Neuronal stem cell (in vitro differentiated cells): ENCODE data around the gene TMEM179.

Experiments
- DNase-seq: peaks from one replicate; pipeline ENCODE4 v3.0.0-alpha.2; 2013; ENCODE audit warnings: low spot score
- H2AFZ ChIP-seq: one replicate; pipeline ENCODE4 v1.6.1; 2013; ENCODE audit warnings: mild to moderate bottlenecking, low read length, inconsistent platforms
- H2AK5ac ChIP-seq: 2 replicates; pipeline ENCODE4 v1.6.1; 2013; ENCODE audit warnings: low read depth, mild to moderate bottlenecking, inconsistent platforms, low read length, moderate library complexity, mixed read lengths
- H2BK120ac ChIP-seq: 2 replicates; pipeline ENCODE4 v1.6.1; 2013; ENCODE audit warnings: low read depth, mild to moderate bottlenecking, inconsistent platforms, low read length, moderate library complexity, mixed read lengths
- H2BK12ac ChIP-seq: one replicate; pipeline ENCODE4 v1.6.1; 2013; ENCODE audit warnings: low read length, inconsistent platforms
- H2BK15ac ChIP-seq: 2 replicates; pipeline ENCODE4 v1.6.1; 2013; ENCODE audit warnings: mild to moderate bottlenecking, low read length, inconsistent platforms, mixed read lengths
- H2BK5ac ChIP-seq: one replicate; pipeline ENCODE4 v1.6.1; 2013; ENCODE audit warnings: inconsistent platforms, mild to moderate bottlenecking, low read length, moderate library complexity
- H3K14ac ChIP-seq: one replicate; pipeline ENCODE4 v1.6.1; 2013; ENCODE audit warnings: low read length, inconsistent platforms
- H3K18ac ChIP-seq: 2 replicates; pipeline ENCODE4 v1.6.1; 2013; ENCODE audit warnings: low read length, inconsistent platforms
- H3K23ac ChIP-seq: 2 replicates; pipeline ENCODE4 v1.6.1; 2013; ENCODE audit warnings: low read depth, mild to moderate bottlenecking, mixed read lengths, low read length, inconsistent platforms; ENCODE audit not compliant: poor library complexity
- H3K27ac ChIP-seq: replicated peaks from 3 replicates; pipeline ENCODE4 v1.5.1; 2013; ENCODE audit warnings: low read length, inconsistent platforms
- H3K27me3 ChIP-seq, 3 experiments: 2 replicates each; pipeline ENCODE4 v1.6.1; 2013; ENCODE audit warnings: low read length in 3 of 3, mild to moderate bottlenecking in 2 of 3, inconsistent platforms in 1 of 3, low read depth in 1 of 3, mixed read lengths in 1 of 3, moderate library complexity in 1 of 3; ENCODE audit not compliant: control insufficient read depth in 3 of 3, insufficient read depth in 3 of 3
- H3K36me3 ChIP-seq, 2 donors: replicated peaks in 1 of 2; 2 replicates each; pipeline ENCODE4 v1.6.1; 2013; ENCODE audit warnings: low read length in 2 of 2; ENCODE audit not compliant: control insufficient read depth in 2 of 2, insufficient read depth in 2 of 2
- H3K4ac ChIP-seq: 2 replicates; pipeline ENCODE4 v1.6.1; 2013; ENCODE audit warnings: inconsistent platforms, mild to moderate bottlenecking, low read length, moderate library complexity
- H3K4me1 ChIP-seq, 2 donors: 1 replicate in 1 of 2; 2 replicates in 1 of 2; pipeline ENCODE4 v1.6.1; 2013; ENCODE audit warnings: low read length in 2 of 2, low read depth in 1 of 2; ENCODE audit not compliant: control insufficient read depth in 2 of 2, insufficient read depth in 1 of 2
- H3K4me2 ChIP-seq: one replicate; pipeline ENCODE4 v1.6.1; 2013; ENCODE audit warnings: mild to moderate bottlenecking, low read length, inconsistent platforms; ENCODE audit not compliant: insufficient read depth, poor library complexity, severe bottlenecking
- H3K4me3 ChIP-seq, 2 donors: 2 replicates each; pipeline ENCODE4 v1.5.1; 2013; ENCODE audit warnings: low read length in 2 of 2, mild to moderate bottlenecking in 2 of 2, inconsistent platforms in 1 of 2, moderate library complexity in 1 of 2
- H3K79me1 ChIP-seq: one replicate; pipeline ENCODE4 v1.6.1; 2013; ENCODE audit warnings: low read depth, mild to moderate bottlenecking, inconsistent platforms, low read length, moderate library complexity
- H3K9ac ChIP-seq: one replicate; pipeline ENCODE4 v1.6.1; 2013; ENCODE audit warnings: mild to moderate bottlenecking, low read depth, low read length, inconsistent platforms; ENCODE audit not compliant: poor library complexity
- H3K9me3 ChIP-seq, 2 donors: replicated peaks in 1 of 2; 2 replicates each; pipeline versions ENCODE3 to v1.6.1; 2013; ENCODE audit warnings: low read length in 2 of 2, mild to moderate bottlenecking in 2 of 2, inconsistent platforms in 1 of 2, low read depth in 1 of 2, mixed read lengths in 1 of 2, moderate library complexity in 1 of 2; ENCODE audit not compliant: control insufficient read depth in 2 of 2, insufficient read depth in 1 of 2
- H4K8ac ChIP-seq: one replicate; pipeline ENCODE4 v1.6.1; 2013; ENCODE audit warnings: low read depth, mild to moderate bottlenecking, inconsistent platforms, low read length, moderate library complexity
- H4K91ac ChIP-seq: one replicate; pipeline ENCODE4 v1.6.1; 2013; ENCODE audit warnings: low read length, low read depth, mild to moderate bottlenecking, inconsistent platforms; ENCODE audit not compliant: poor library complexity
- WGBS, 2 donors: extraction: QIAGEN DNeasy Blood & Tissue Kit; methylation state at CpG; one replicate each; pipeline ENCODE4 v1.1.7; 2013; ENCODE audit warnings: missing lambda C conversion rate in 2 of 2, mixed read lengths in 1 of 2; ENCODE audit not compliant: insufficient read length in 2 of 2, insufficient replicate concordance in 1 of 2; ENCODE audit errors: extremely low coverage in 2 of 2; 5-methylcytosine and 5-hydroxymethylcytosine counted together

The TMEM179 gene

GRCh38 chr14:104592785-104593184 is 11.8 kb downstream of the TMEM179 start:
- DNase-seq = no peak
- H2BK120ac ChIP-seq = no peak overlapping the region
- H3K79me1 ChIP-seq = peaks cover 2% of the 10 kb centered on the region
- H3K4ac ChIP-seq = no peak overlapping the region
- peak overlapping the region; percentile 56 for H4K8ac ChIP-seq
- H3K18ac ChIP-seq = peak overlapping the region; percentile 71
- H3K4me3 ChIP-seq = no peak overlapping the region
- H3K27me3 ChIP-seq = peaks cover 0 to 22% (median 3%) of the 10 kb centered on the region in 3 experiments
- H3K14ac ChIP-seq = no peak overlapping the region
- H2AFZ ChIP-seq = no peak overlapping the region
- H2BK15ac ChIP-seq = no peak overlapping the region
- WGBS, 2 donors = no CpG with 5 or more reads among the region's 8 CpGs
- H4K91ac ChIP-seq = no peak overlapping the region
- peaks cover 2 to 8% of the 10 kb centered on the region in 2 donors for H3K4me1 ChIP-seq
- no peak overlapping the region for H3K4me2 ChIP-seq
- peak overlapping the region; percentile 53 for H2BK5ac ChIP-seq
- H3K36me3 ChIP-seq = no peaks in the 10 kb centered on the region
- H2AK5ac ChIP-seq = peak overlapping the region; percentile 84
- H3K9me3 ChIP-seq = peaks cover 0 to 2% of the 10 kb centered on the region in 2 donors
- peak overlapping the region; percentile 85 for H3K9ac ChIP-seq
- H3K23ac ChIP-seq = peak overlapping the region; percentile 93
- H3K27ac ChIP-seq = no peak overlapping the region
- H2BK12ac ChIP-seq = peak overlapping the region; percentile 31

- Histone ChIP-seq H3K79me1 (peaks cover 2% of the 10 kb centered on the region), H3K27me3 (peaks cover 0 to 25% (median 3%) of the 10 kb centered on the region in 3 experiments)
Measured at GRCh38 chr14:104592292-104592672, 12.3 kb downstream of the TMEM179 start.

GRCh38 chr14:104591506-104592291 is 12.9 kb downstream of the TMEM179 start:
- no peak overlapping the region for H4K8ac ChIP-seq
- H2AK5ac ChIP-seq = peak overlapping the region; percentile 66
- H2BK12ac ChIP-seq = peak overlapping the region; percentile 49
- H2BK15ac ChIP-seq = no peak overlapping the region
- no peak overlapping the region for H2AFZ ChIP-seq
- H3K18ac ChIP-seq = peak overlapping the region; percentile 52
- peaks cover 2 to 8% of the 10 kb centered on the region in 2 donors for H3K4me1 ChIP-seq
- H3K27me3 ChIP-seq = peaks cover 0 to 27% (median 3%) of the 10 kb centered on the region in 3 experiments
- peaks cover 0 to 2% of the 10 kb centered on the region in 2 donors for H3K9me3 ChIP-seq
- DNase-seq = no peak
- peak overlapping the region in 1 of 2 donors; percentile 32 for H3K4me3 ChIP-seq
- no CpG with 5 or more reads among the region's 26 CpGs for WGBS, 2 donors
- H3K79me1 ChIP-seq = peaks cover 2% of the 10 kb centered on the region
- peak overlapping the region; percentile 73 for H3K14ac ChIP-seq
- no peak overlapping the region for H2BK5ac ChIP-seq
- H3K23ac ChIP-seq = no peak overlapping the region
- no peak overlapping the region for H3K27ac ChIP-seq
- no peak overlapping the region for H4K91ac ChIP-seq
- no peak overlapping the region for H3K4ac ChIP-seq
- H3K9ac ChIP-seq = no peak overlapping the region
- H3K4me2 ChIP-seq = no peak overlapping the region
- H2BK120ac ChIP-seq = peak overlapping the region; percentile 36
- H3K36me3 ChIP-seq = no peaks in the 10 kb centered on the region

More at GRCh38 chr14:104592292-104592672, 12.3 kb downstream of the TMEM179 start:
- peak overlapping the region; percentile 85 for H3K9ac ChIP-seq
- H4K8ac ChIP-seq = peak overlapping the region; percentile 56
- H3K36me3 ChIP-seq = no peaks in the 10 kb centered on the region
- peak overlapping the region in 1 of 2 donors; percentile 32 for H3K4me3 ChIP-seq
- peak overlapping the region; percentile 53 for H2BK5ac ChIP-seq
- no peak overlapping the region for H3K27ac ChIP-seq
- no peak for DNase-seq
- peak overlapping the region; percentile 73 for H3K14ac ChIP-seq
- H2BK12ac ChIP-seq = peak overlapping the region; percentile 49
- H3K18ac ChIP-seq = no peak overlapping the region
- H3K4me2 ChIP-seq = no peak overlapping the region
- H2BK15ac ChIP-seq = no peak overlapping the region
- peak overlapping the region; percentile 93 for H3K23ac ChIP-seq
- no peak overlapping the region for H3K4ac ChIP-seq
- no peak overlapping the region for H2BK120ac ChIP-seq
- H2AFZ ChIP-seq = no peak overlapping the region
- H2AK5ac ChIP-seq = no peak overlapping the region
- H3K9me3 ChIP-seq = peaks cover 0 to 2% of the 10 kb centered on the region in 2 donors
- H4K91ac ChIP-seq = no peak overlapping the region
- peaks cover 2 to 8% of the 10 kb centered on the region in 2 donors for H3K4me1 ChIP-seq
- WGBS, 2 donors = no CpG with 5 or more reads among the region's 3 CpGs

GRCh38 chr14:104591031-104591430 is 13.5 kb downstream of the TMEM179 start:
- Histone ChIP-seq H2BK120ac (no peak overlapping the region), H3K9ac (no peak overlapping the region), H3K79me1 (peaks cover 2% of the 10 kb centered on the region), H3K4ac (no peak overlapping the region), H3K9me3 (peaks cover 0 to 2% of the 10 kb centered on the region in 2 donors), H2AFZ (no peak overlapping the region), H3K4me2 (no peak overlapping the region), H2AK5ac (no peak overlapping the region), H2BK15ac (no peak overlapping the region), H4K91ac (no peak overlapping the region), H3K36me3 (no peaks in the 10 kb centered on the region), H3K4me3 (no peak overlapping the region), H4K8ac (no peak overlapping the region), H2BK12ac (peak overlapping the region; percentile 16), H3K27me3 (peaks cover 0 to 31% (median 3%) of the 10 kb centered on the region in 3 experiments), H3K23ac (no peak overlapping the region), H3K27ac (no peak overlapping the region), H3K14ac (no peak overlapping the region), H3K18ac (peak overlapping the region; percentile 28), H2BK5ac (no peak overlapping the region), H3K4me1 (peaks cover 2 to 8% of the 10 kb centered on the region in 2 donors)
- no peak for DNase-seq
- no CpG with 5 or more reads among the region's 7 CpGs for WGBS, 2 donors
